ENCODE measurements around the gene IL1RAPL1.

DNA sequence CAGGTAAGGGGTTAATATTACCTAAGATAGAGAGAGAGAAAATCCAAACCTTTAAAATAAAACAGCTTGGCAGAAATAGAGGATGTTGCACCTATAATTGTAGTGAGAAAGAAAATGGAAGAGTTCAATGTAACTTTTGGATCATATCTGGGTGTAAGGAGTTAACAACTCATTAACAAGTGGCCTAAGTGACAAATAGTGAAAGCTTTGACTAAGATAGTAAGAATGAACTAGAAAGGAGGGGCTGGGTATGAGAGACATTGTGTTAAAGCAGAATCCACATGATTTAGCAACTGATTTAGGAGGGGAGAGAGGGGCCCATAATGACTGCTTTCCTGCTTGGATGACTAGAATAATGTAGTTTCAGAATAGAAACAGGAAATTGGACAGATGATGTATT, 761.0 kb downstream of the IL1RAPL1 start:
- TF ChIP-seq, protein P1, sequence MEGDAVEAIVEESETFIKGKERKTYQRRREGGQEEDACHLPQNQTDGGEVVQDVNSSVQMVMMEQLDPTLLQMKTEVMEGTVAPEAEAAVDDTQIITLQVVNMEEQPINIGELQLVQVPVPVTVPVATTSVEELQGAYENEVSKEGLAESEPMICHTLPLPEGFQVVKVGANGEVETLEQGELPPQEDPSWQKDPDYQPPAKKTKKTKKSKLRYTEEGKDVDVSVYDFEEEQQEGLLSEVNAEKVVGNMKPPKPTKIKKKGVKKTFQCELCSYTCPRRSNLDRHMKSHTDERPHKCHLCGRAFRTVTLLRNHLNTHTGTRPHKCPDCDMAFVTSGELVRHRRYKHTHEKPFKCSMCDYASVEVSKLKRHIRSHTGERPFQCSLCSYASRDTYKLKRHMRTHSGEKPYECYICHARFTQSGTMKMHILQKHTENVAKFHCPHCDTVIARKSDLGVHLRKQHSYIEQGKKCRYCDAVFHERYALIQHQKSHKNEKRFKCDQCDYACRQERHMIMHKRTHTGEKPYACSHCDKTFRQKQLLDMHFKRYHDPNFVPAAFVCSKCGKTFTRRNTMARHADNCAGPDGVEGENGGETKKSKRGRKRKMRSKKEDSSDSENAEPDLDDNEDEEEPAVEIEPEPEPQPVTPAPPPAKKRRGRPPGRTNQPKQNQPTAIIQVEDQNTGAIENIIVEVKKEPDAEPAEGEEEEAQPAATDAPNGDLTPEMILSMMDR (IDR thresholded peaks at IDR 0.05) = no peak
- TF ChIP-seq POLR2A (IDR thresholded peaks at IDR 0.05; ENCODE audit: low read length) (no peak), RCOR1 (IDR thresholded peaks at IDR 0.05; ENCODE audit: low read depth, low read length) (no peak), EP300 (IDR thresholded peaks at IDR 0.05) (no peak), HOXB13 (CRISPR knock-in tag; IDR thresholded peaks at IDR 0.05; ENCODE audit: low read depth) (no peak)
- TF ChIP-seq, protein P2, sequence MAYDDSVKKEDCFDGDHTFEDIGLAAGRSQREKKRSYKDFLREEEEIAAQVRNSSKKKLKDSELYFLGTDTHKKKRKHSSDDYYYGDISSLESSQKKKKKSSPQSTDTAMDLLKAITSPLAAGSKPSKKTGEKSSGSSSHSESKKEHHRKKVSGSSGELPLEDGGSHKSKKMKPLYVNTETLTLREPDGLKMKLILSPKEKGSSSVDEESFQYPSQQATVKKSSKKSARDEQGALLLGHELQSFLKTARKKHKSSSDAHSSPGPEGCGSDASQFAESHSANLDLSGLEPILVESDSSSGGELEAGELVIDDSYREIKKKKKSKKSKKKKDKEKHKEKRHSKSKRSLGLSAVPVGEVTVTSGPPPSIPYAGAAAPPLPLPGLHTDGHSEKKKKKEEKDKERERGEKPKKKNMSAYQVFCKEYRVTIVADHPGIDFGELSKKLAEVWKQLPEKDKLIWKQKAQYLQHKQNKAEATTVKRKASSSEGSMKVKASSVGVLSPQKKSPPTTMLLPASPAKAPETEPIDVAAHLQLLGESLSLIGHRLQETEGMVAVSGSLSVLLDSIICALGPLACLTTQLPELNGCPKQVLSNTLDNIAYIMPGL (CRISPR knock-in tag; IDR thresholded peaks at IDR 0.05; ENCODE audit: borderline replicate concordance) = no peak
- TF ChIP-seq, protein P3, sequence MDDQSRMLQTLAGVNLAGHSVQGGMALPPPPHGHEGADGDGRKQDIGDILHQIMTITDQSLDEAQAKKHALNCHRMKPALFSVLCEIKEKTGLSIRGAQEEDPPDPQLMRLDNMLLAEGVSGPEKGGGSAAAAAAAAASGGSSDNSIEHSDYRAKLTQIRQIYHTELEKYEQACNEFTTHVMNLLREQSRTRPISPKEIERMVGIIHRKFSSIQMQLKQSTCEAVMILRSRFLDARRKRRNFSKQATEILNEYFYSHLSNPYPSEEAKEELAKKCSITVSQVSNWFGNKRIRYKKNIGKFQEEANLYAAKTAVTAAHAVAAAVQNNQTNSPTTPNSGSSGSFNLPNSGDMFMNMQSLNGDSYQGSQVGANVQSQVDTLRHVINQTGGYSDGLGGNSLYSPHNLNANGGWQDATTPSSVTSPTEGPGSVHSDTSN (IDR thresholded peaks at IDR 0.05) = no peak
